ENCODE data around the gene PIM1. TPM values are rescaled to one million over a fixed set of nuclear protein-coding genes. Genes with fewer than 3 reads are reported as not detected.
"Not testable (repeated sequence)": the region's sequence is repeated elsewhere in the genome, so short reads cannot be mapped to it uniquely, and the experiment has no call there.

PIM1 gene
- total RNA-seq, 1 donor from 2014 or later, result 9.1 TPM

DNA sequence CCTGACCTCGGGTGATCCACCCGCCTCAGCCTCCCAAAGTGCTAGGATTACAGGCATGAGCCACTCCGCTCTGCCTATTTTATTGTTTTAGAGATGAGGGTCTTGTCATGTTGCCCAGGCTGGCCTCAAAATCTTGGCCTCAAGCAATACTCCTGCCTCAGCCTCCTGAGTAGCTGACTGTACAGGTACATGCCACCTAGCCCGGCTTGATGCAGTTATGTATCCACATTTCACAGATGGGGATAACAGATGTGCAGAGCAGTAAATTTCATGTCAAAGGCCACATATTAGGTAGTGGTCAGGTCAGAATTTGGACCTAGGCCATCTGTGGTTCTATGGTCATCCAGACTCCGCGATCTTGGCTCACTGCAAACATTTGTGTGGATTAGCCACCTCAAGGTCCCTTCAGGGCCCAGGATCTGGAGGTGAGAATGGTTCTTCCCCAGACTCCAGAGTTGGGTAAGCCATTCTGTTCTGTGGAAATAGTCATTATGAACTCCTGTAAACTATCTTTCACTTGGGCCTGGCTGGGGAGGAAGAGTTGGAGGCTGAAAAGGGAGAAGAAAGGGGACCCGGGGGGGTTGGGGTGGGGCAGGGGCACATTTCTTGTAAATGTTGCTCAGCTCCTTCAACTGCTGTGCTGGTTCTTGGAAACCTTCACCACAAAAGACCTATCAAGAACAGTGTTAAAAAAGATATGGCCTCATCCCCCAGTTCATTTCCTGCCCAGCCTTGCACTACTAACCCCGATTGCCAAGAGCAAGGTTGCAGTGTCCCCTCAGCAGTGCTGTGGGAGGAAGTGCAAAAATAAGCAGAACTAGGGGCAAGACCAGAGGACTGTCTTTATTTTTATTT, 13.0 kb downstream of the PIM1 start:
- Histone ChIP-seq H3K4me1 (no peaks in the 10 kb centered on the region), H4K20me1 (ENCODE audit: low read depth) (no peaks in the 10 kb centered on the region), H3K27me3 (no peaks in the 10 kb centered on the region), H3K9me3 (ENCODE audit: low read depth) (no peaks in the 10 kb centered on the region), H3K4me2 (no peak overlapping the region), H3K9ac (no peak overlapping the region), H3F3A (ENCODE audit: low read depth) (no peaks in the 10 kb centered on the region), H3K4me3 (no peak overlapping the region), H3K79me2 (ENCODE audit: low read depth) (no peaks in the 10 kb centered on the region), H3K27ac (no peak overlapping the region), H2AFZ (replicated peaks) (no peak overlapping the region), H3K36me3 (no peaks in the 10 kb centered on the region)
- no peak for DNase-seq (ENCODE audit: low spot score)
- H3K9me3 Mint-ChIP-seq, result no peaks in the 10 kb centered on the region
- H3K36me3 Mint-ChIP-seq, result no peaks in the 10 kb centered on the region
- no peak overlapping the region for H3K27ac Mint-ChIP-seq
- peaks cover under 1% of the 10 kb centered on the region for H3K4me1 Mint-ChIP-seq
- H3K27me3 Mint-ChIP-seq (ENCODE audit: insufficient read depth, low read depth), result peaks cover 4% of the 10 kb centered on the region
- H3K4me3 Mint-ChIP-seq, result no peak overlapping the region
- no peak for TF ChIP-seq EZH2 (IDR thresholded peaks at IDR 0.05)
- no peak for TF ChIP-seq CTCF (IDR thresholded peaks at IDR 0.05)

DNA sequence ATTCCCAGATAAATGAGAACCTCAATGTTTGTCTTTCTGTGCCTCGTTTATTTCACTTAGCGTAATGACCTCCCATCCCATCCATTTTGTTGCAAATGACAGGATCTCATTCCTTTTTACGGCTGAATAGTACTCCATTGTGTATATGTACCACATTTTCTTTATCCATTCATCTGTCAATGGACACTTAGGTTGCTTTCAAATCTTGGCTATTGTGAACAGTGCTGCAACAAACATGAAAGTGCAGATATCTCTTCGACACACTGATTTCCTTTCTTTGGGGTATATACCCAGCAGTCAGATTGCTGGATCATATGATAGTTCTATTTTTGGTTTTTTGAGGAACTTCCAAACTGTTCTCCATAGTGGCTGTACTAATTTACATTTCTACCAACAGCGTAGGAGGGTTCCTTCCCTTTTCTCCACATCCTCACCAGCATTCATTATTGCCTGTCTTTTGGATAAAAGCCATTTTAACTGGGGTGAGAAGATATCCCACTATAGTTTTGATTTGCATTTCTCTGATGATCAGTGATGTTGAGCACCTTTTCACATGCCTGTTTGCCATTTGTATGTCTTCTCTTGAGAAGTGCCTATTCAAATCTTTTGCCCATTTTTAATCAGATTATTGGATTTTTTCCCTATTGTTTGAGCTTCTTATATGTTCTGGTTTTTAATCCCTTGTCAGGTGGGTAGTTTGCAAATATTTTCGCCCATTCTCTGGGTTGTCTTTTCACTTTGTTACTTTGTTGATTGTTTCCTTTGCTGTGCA, 16.2 kb downstream of the PIM1 start:
- H3K27ac ChIP-seq; H3K4me3 Mint-ChIP-seq; H3K27me3 Mint-ChIP-seq (ENCODE audit: insufficient read depth, low read depth); H3K36me3 Mint-ChIP-seq; H3K79me2 ChIP-seq (ENCODE audit: low read depth); H3K4me2 ChIP-seq; H3K27me3 ChIP-seq; H3K36me3 ChIP-seq; H2AFZ ChIP-seq (replicated peaks); DNase-seq (ENCODE audit: low spot score); H3K4me1 Mint-ChIP-seq; H3K4me1 ChIP-seq; H3K9me3 ChIP-seq (ENCODE audit: low read depth); H3K4me3 ChIP-seq; H3F3A ChIP-seq (ENCODE audit: low read depth); H3K9me3 Mint-ChIP-seq; H3K9ac ChIP-seq; H4K20me1 ChIP-seq (ENCODE audit: low read depth); H3K27ac Mint-ChIP-seq: not testable (repeated sequence)

DNA sequence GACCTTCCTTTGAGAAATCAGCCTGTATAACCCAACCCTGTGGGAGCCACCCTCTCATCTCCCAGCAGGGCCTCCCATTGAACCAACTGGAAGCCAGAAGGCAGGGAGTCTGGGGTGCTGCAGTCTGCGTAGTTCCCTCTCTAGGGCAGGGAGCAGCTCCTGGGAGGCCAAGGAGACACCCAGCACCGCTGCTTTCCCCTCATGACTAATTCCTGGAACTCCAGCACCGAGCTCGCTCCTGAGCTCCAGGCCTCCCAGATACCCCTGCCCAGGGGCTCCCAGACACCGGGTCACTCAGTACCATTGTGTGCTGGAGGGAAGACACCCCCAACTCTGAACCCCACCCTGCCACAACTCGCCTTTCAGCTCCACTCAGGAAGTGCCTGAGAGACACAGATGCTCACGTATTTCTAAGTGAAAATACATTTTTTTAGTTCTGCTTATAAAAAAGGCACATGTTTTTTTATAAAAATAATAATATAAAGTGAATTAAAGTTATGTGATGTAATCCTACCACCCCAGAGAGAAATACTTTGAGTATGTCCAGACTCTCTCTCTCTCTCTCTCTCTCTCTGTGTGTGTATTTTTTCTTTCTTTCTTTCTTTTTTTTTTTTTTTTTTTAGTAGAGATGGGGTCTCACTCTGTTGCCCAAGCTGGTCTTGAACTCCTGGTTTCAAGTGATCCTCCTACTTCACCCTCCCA, 17.5 kb downstream of the PIM1 start:
- H3K36me3 Mint-ChIP-seq, result no peaks in the 10 kb centered on the region
- no peak overlapping the region for H2AFZ ChIP-seq (replicated peaks)
- H3K9me3 Mint-ChIP-seq, result no peaks in the 10 kb centered on the region

More for the DNA sequence above, 17.5 kb downstream of the PIM1 start:
- no peaks in the 10 kb centered on the region for H3K27me3 ChIP-seq
- H3K4me3 ChIP-seq, result no peak overlapping the region
- H3K36me3 ChIP-seq, result no peaks in the 10 kb centered on the region
- H3K4me2 ChIP-seq, result no peak overlapping the region
- H4K20me1 ChIP-seq (ENCODE audit: low read depth), result no peaks in the 10 kb centered on the region
- no peak overlapping the region for H3K9ac ChIP-seq
- Mint-ChIP-seq H3K27me3 (ENCODE audit: insufficient read depth, low read depth) (peaks cover 2% of the 10 kb centered on the region), H3K4me3 (no peak overlapping the region), H3K4me1 (no peaks in the 10 kb centered on the region), H3K27ac (no peak overlapping the region)
- no peaks in the 10 kb centered on the region for H3K4me1 ChIP-seq
- TF ChIP-seq EZH2phosphoT487 (IDR thresholded peaks at IDR 0.05), result no peak
- TF ChIP-seq CTCF (IDR thresholded peaks at IDR 0.05), result no peak
- no peak for TF ChIP-seq EZH2 (IDR thresholded peaks at IDR 0.05)
- H3K27ac ChIP-seq, result no peak overlapping the region
- DNase-seq (ENCODE audit: low spot score), result no peak
- no peaks in the 10 kb centered on the region for H3F3A ChIP-seq (ENCODE audit: low read depth)
- H3K9me3 ChIP-seq (ENCODE audit: low read depth), result no peaks in the 10 kb centered on the region
- H3K79me2 ChIP-seq (ENCODE audit: low read depth), result no peaks in the 10 kb centered on the region
